Measurements from ENCODE around the gene HSF4.

The HSF4 gene

GRCh38 chr16:67155295-67156142 is 9.0 kb upstream of the HSF4 start:
- Histone ChIP-seq H2AFZ (ENCODE audit: low read depth, low read length) (no peak overlapping the region), H3K4me3 (ENCODE audit: low read length) (peak overlapping the region; percentile 30), H3K4me1 (ENCODE audit: insufficient read depth, low read length) (peaks cover 8% of the 10 kb centered on the region), H3K36me3 (ENCODE audit: insufficient read depth, low read length) (no peaks in the 10 kb centered on the region), H3K9me3 (ENCODE audit: low read length) (no peaks in the 10 kb centered on the region), H3K27me3 (ENCODE audit: insufficient read depth, low read length) (peaks cover 81% of the 10 kb centered on the region)

DNA sequence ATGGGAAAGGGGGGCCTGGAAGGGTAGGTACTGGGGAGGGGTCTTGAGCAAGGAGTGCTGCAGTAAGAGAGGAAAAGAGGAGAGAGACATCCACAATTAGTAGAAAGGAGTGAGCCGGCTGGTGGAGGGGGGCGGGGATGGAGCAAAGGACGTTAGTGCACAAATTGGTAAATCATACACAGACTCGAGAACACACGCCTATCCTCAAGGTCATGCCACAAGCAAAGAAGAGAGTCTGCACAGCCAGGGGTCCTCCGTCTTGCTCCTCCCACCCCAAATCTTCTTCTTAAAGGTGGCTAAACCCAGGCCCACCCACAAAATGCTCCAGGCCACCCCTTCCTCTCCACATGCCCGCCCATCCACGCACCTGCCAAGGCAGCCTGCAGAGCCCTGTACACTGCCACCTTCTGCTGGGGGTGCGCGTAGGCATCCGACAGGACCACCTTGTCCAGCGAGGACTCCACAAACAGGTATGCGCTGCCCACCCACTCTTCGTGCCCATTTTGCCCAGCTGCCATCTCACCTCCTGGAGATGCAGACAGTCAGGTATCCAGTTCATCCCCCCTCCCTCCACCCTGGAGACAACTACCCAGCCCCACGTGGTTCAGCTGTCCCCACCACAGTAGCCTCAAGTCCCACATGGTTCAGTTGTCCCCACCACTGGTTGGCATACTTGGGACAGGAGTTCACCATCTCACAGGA is 8.3 kb upstream of the HSF4 start:
- no peaks in the 10 kb centered on the region for H3K9me3 ChIP-seq (ENCODE audit: low read length)
- H3K27me3 ChIP-seq (ENCODE audit: insufficient read depth, low read length): peaks cover 80% of the 10 kb centered on the region
- H2AFZ ChIP-seq (ENCODE audit: low read depth, low read length): no peak overlapping the region
- no peak overlapping the region for H3K4me3 ChIP-seq (ENCODE audit: low read length)
- peaks cover 8% of the 10 kb centered on the region for H3K4me1 ChIP-seq (ENCODE audit: insufficient read depth, low read length)
- H3K36me3 ChIP-seq (ENCODE audit: insufficient read depth, low read length): no peaks in the 10 kb centered on the region

DNA sequence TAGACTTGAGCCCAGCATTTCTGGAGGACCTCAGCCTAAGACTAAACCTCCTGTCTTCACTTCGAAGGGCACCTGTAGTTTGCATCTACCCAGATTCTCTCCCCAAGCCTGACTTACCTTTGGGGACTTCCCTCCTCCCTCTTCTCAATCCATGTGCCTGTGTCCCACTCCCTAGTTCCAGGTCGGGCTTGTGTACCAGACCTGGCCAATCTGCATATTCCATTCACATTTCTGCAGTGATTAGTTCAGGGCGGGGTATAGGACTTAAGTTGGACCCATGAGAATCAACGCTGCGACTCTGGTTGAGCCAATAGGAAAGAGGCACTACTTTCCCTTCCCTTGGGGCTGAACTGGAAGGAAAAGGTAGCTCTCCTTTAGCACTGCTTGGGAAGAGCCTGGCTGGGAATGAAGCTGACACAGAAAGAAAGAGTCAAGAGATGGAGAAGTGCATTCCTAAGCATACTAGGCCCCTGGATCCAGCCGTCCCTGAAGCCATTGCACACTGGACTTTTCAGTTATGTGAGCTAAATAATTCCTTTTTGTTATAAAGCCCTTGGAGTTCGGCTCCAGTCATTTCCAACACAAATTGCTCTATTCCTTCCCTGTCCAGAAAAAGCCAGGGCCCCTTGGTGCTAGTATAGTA is 7.3 kb upstream of the HSF4 start:
- H3K4me3 ChIP-seq (ENCODE audit: low read length): no peak overlapping the region
- peaks cover 82% of the 10 kb centered on the region for H3K27me3 ChIP-seq (ENCODE audit: insufficient read depth, low read length)
- H3K36me3 ChIP-seq (ENCODE audit: insufficient read depth, low read length): no peaks in the 10 kb centered on the region

DNA sequence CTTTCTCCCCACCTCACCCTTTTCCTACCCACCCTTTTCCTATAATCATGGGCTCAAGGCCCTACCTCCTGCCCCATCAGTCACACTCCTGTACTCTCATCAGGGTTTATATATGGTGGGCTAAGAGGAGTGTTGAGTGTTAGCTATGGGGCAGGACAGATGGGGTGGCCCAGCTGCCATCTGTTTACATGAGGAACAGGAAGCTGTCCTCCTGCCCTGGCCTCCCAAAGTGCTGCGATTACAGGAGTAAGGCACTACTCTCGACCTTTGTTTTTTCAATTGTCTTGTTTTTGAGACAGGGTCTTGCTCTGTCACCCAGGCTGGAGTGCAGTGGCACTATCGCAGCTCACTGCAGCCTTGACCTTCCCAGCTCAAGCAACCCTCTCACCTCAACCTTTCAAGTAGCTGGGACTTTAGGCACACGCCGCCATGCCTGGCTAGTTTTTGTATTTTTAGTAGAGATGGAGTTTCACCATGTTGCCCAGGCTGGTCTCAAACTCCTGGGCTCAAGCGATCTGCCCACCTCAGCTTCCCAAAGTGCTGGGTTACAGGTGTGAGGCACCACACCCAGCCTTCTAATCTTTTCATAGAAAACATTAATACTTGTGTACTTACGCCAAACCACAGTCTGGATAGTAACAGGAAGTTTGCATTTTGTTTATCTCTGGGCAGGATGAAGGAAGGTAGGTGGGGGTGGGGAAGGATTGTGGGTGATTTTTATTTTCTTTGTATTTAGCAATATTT is 6.5 kb upstream of the HSF4 start:
- Histone ChIP-seq H3K27me3 (ENCODE audit: insufficient read depth, low read length) (peaks cover 84% of the 10 kb centered on the region), H3K4me3 (ENCODE audit: low read length) (no peak overlapping the region), H3K36me3 (ENCODE audit: insufficient read depth, low read length) (no peaks in the 10 kb centered on the region), H2AFZ (ENCODE audit: low read depth, low read length) (no peak overlapping the region), H3K9me3 (ENCODE audit: low read length) (no peaks in the 10 kb centered on the region), H3K4me1 (ENCODE audit: insufficient read depth, low read length) (peaks cover 8% of the 10 kb centered on the region)

More for the DNA sequence above, 7.3 kb upstream of the HSF4 start:
- Histone ChIP-seq H3K9me3 (ENCODE audit: low read length) (no peaks in the 10 kb centered on the region), H3K4me1 (ENCODE audit: insufficient read depth, low read length) (peaks cover 8% of the 10 kb centered on the region), H2AFZ (ENCODE audit: low read depth, low read length) (no peak overlapping the region)

DNA sequence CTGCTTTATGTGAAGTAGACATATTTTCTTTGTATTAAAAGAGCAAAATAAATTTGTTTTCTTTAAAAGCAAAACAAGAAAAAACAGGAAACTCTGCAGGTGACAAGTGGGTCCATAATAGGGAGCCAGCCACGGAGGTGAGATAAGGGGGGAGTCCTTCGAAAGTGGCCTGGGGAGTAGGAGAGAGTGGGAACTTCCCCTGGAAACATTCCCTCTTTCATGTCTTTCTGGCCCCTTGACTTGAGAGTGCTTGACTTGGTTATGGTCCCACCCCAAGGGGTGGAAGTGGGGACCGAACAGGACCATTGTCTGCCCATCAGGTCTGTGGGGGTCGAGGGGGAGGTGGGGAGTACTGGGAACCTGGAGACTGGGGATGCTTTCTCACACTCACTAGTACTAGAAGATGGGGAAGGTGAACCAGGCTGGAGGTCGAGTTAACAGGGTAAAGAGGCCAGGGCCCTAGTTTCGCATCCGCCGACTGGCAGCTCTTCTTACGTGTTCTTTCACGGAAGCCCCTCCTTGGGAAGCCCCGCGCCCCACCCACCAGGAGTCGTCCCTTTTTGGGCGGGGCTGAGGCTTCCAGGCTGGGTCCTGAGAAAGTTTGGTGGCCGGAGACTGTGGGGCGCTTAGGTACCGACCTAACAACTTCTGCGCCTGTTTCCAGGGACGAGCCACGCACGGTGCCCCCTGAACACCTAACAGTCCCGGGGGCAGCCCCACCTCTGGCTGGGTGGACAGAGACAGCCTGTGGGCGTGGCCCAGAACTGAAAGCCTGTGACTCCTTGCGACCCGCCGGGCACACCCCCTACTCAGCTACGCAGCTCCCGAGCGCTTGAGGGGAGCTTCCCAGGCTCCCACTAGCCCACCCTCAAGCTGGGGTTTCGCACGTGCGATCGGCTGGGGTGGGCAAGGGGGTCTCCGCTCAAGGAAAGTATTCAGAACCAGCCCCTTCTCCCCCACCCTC is 5.6 kb upstream of the HSF4 start:
- Histone ChIP-seq H3K4me1 (ENCODE audit: insufficient read depth, low read length) (peaks cover 10% of the 10 kb centered on the region), H3K27me3 (ENCODE audit: insufficient read depth, low read length) (peaks cover 87% of the 10 kb centered on the region), H3K36me3 (ENCODE audit: insufficient read depth, low read length) (no peaks in the 10 kb centered on the region), H3K4me3 (ENCODE audit: low read length) (peak overlapping the region; percentile 53), H2AFZ (ENCODE audit: low read depth, low read length) (peak overlapping the region; percentile 56), H3K9me3 (ENCODE audit: low read length) (no peaks in the 10 kb centered on the region)

- Histone ChIP-seq H3K27me3 (ENCODE audit: insufficient read depth, low read length) (peaks cover 91% of the 10 kb centered on the region), H3K36me3 (ENCODE audit: insufficient read depth, low read length) (no peaks in the 10 kb centered on the region), H3K4me1 (ENCODE audit: insufficient read depth, low read length) (peaks cover 10% of the 10 kb centered on the region), H2AFZ (ENCODE audit: low read depth, low read length) (no peak overlapping the region), H3K9me3 (ENCODE audit: low read length) (no peaks in the 10 kb centered on the region), H3K4me3 (ENCODE audit: low read length) (no peak overlapping the region)
These were observed 2.9 kb upstream of the HSF4 start for GRCh38 chr16:67161595-67162058.

DNA sequence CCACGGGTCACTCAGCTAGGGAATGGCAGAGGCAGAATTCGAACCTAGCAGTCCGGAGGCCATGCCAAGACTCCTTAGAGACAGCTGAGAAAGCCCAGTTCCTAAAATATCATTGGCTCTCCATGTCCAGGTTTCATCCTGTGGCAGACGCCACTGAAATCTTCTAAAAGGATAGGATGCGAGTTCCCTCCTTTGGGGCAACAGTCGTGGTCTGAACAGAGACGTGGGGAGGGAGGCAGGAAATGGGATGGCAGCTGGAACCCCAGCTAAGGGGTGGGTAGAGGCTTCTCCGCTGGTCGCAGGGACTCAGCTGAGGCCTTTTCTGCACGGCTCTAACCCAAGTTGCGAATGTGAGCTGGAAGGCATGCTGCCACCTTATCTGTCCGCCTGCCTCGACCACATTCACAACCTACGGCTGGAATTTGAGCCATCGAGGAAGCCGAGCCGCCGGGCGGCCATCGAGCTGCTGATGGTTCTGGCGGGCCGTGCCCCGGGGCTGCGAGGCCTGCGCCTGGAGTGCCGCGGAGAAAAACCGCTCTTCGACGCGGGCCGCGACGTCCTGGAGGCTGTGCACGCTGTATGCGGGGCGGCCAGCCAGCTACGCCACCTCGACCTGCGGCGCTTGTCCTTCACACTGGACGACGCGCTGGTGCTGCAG is 1.9 kb upstream of the HSF4 start:
- Histone ChIP-seq H3K4me3 (ENCODE audit: low read length) (peak overlapping the region; percentile 43), H3K4me1 (ENCODE audit: insufficient read depth, low read length) (peaks cover 10% of the 10 kb centered on the region), H3K9me3 (ENCODE audit: low read length) (no peaks in the 10 kb centered on the region), H2AFZ (ENCODE audit: low read depth, low read length) (peak overlapping the region; percentile 60), H3K36me3 (ENCODE audit: insufficient read depth, low read length) (no peaks in the 10 kb centered on the region), H3K27me3 (ENCODE audit: insufficient read depth, low read length) (peaks cover 91% of the 10 kb centered on the region)

DNA sequence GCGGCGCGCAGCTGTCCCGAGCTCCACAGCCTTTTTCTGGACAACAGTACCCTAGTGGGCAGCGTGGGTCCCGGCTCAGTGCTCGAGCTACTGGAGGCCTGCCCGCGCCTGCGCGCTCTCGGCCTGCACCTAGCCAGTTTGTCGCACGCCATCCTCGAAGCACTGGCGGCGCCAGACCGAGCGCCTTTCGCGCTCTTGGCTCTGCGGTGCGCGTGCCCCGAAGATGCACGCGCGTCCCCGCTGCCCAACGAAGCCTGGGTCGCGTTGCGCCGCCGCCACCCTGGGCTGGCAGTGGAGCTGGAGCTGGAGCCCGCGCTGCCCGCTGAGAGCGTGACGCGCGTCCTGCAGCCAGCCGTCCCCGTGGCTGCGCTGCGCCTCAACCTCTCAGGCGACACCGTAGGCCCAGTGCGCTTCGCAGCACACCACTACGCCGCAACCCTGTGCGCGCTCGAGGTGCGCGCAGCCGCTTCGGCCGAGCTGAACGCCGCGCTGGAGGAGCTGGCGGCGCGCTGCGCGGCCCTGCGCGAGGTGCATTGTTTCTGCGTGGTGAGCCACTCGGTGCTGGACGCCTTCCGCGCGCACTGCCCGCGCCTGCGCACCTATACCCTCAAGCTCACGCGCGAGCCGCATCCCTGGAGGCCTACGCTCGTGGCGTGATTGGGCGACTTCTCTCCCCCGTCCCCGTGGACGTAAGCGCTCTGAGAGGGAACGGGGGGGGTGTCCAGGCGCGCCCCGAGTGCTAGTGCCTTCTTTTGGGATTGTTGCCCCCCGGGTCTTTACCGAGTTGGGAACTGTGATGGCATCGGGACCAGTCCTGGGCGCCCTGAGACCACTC is 1.2 kb upstream of the HSF4 start:
- peak overlapping the region; percentile 60 for H2AFZ ChIP-seq (ENCODE audit: low read depth, low read length)
- H3K36me3 ChIP-seq (ENCODE audit: insufficient read depth, low read length): no peaks in the 10 kb centered on the region
- peak overlapping the region; percentile 43 for H3K4me3 ChIP-seq (ENCODE audit: low read length)
- peaks cover 10% of the 10 kb centered on the region for H3K4me1 ChIP-seq (ENCODE audit: insufficient read depth, low read length)
- peaks cover 91% of the 10 kb centered on the region for H3K27me3 ChIP-seq (ENCODE audit: insufficient read depth, low read length)
- H3K9me3 ChIP-seq (ENCODE audit: low read length): no peaks in the 10 kb centered on the region

GRCh38 chr16:67163999-67164558 is 466 bp upstream of the HSF4 start:
- peaks cover 10% of the 10 kb centered on the region for H3K4me1 ChIP-seq (ENCODE audit: insufficient read depth, low read length)
- H3K9me3 ChIP-seq (ENCODE audit: low read length): no peaks in the 10 kb centered on the region
- H3K36me3 ChIP-seq (ENCODE audit: insufficient read depth, low read length): no peaks in the 10 kb centered on the region
- peaks cover 91% of the 10 kb centered on the region for H3K27me3 ChIP-seq (ENCODE audit: insufficient read depth, low read length)
- H2AFZ ChIP-seq (ENCODE audit: low read depth, low read length): peak overlapping the region; percentile 60
- peak overlapping the region; percentile 43 for H3K4me3 ChIP-seq (ENCODE audit: low read length)

DNA sequence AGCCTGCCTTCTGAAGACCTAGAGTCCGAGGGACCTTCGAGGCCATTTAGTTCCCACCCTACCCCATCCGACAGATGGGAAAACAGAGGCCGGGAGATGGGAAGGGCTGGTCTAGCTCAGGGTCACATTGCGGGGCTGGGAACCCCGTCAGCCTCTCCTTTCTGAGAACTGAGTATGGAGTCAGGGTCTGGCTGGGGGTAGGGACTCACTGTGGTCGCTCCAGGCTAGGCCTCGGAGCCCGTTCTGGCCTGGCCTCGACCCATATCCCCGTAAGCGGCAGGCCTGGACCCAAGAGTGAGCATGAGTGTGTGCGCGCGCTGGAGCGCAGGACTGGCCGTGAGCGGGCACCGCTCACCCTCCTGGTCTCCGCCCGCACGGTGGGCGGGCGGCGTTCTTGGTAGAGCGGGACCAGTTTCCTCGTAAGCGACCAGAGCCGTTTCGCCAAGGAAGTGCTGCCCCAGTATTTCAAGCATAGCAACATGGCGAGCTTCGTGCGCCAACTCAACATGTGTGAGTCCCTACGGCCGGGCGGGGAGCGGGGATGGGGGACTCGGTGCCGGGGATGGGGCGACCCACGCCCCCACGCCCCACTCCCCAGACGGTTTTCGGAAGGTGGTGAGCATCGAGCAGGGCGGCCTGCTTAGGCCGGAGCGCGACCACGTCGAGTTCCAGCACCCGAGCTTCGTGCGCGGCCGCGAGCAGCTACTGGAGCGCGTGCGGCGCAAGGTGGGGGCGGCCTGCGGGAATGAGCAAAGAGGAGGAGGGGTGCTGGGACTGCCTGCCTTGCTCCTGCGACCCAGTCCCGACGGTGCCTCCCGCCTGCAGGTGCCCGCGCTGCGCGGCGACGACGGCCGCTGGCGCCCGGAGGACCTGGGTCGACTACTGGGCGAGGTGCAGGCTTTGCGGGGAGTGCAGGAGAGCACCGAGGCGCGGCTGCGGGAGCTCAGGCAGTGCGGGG is 855 bp downstream of the HSF4 start:
- Histone ChIP-seq H3K36me3 (ENCODE audit: insufficient read depth, low read length) (no peaks in the 10 kb centered on the region), H3K4me3 (ENCODE audit: low read length) (no peak overlapping the region), H2AFZ (ENCODE audit: low read depth, low read length) (no peak overlapping the region), H3K27me3 (ENCODE audit: insufficient read depth, low read length) (peaks cover 83% of the 10 kb centered on the region), H3K9me3 (ENCODE audit: low read length) (no peaks in the 10 kb centered on the region), H3K4me1 (ENCODE audit: insufficient read depth, low read length) (peaks cover 19% of the 10 kb centered on the region)

Measured in neuron (in vitro differentiated cells).